ENCODE results near the gene ERC1. TPM values are rescaled to one million over a fixed set of nuclear protein-coding genes. Genes with fewer than 3 reads are reported as not detected.

The ERC1 gene
- total RNA-seq, 2 donors from 2014 or later: 26.9 to 41.9 TPM

DNA sequence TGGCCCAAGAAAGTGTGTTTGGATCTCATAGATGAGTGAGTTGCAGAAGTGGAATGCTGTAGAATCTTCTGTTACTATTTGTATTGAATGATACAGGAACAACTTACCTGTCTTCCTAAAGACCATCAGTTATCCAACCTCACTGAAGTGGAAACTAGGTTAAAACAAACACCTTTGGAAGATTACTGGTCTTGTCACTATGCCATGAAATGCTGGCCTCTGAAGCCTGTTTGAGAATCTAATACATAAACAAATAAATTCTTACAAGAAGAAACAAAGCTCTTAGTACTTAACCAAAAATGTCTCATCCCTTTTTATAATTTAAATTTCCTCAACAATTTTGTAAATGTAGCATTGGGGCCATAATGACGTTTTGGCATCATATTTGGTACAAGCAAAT lies 448.2 kb downstream of the ERC1 start:
- Histone ChIP-seq H3K4me3 (no peak overlapping the region), H3K36me3 (no peaks in the 10 kb centered on the region), H3K27ac (no peak overlapping the region), H3K27me3 (no peaks in the 10 kb centered on the region), H3K9me3 (no peaks in the 10 kb centered on the region), H3K4me1 (peaks cover 4% of the 10 kb centered on the region), H3K9ac (ENCODE audit: low read depth in 2 of 2, low read length in 2 of 2) (no peak overlapping the region)
- TF ChIP-seq, protein P1, sequence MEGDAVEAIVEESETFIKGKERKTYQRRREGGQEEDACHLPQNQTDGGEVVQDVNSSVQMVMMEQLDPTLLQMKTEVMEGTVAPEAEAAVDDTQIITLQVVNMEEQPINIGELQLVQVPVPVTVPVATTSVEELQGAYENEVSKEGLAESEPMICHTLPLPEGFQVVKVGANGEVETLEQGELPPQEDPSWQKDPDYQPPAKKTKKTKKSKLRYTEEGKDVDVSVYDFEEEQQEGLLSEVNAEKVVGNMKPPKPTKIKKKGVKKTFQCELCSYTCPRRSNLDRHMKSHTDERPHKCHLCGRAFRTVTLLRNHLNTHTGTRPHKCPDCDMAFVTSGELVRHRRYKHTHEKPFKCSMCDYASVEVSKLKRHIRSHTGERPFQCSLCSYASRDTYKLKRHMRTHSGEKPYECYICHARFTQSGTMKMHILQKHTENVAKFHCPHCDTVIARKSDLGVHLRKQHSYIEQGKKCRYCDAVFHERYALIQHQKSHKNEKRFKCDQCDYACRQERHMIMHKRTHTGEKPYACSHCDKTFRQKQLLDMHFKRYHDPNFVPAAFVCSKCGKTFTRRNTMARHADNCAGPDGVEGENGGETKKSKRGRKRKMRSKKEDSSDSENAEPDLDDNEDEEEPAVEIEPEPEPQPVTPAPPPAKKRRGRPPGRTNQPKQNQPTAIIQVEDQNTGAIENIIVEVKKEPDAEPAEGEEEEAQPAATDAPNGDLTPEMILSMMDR (IDR thresholded peaks at IDR 0.05): no peak
- intact Hi-C loops (cut with DNase I): no loop called here
- DNase-seq: no peak

DNA sequence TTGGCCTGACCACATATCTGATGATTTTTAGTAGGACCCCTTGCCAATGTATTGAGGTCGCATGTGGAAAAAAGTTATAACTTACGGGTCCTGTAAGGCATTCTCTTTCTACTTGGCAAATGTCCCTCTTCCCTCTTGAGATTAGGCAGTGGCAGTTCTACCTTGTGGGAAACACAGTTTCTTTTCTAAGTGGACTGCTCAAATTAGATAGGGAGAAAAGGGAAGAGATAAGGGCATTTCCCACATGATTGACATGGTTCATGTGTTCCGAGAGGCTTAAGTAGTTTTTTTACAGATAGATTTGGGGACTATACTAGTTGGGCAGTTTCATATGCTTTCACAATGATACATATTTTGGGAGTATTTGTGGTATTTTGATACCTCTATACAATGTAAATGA lies 448.7 kb downstream of the ERC1 start:
- Histone ChIP-seq H3K9ac (ENCODE audit: low read depth in 2 of 2, low read length in 2 of 2) (no peak overlapping the region), H3K36me3 (no peaks in the 10 kb centered on the region), H3K4me3 (no peak overlapping the region), H3K4me1 (peaks cover 4% of the 10 kb centered on the region), H3K27me3 (no peaks in the 10 kb centered on the region), H3K9me3 (no peaks in the 10 kb centered on the region), H3K27ac (no peak overlapping the region)
- DNase-seq: no peak
- TF ChIP-seq, protein P1 (IDR thresholded peaks at IDR 0.05): no peak
- intact Hi-C loops (cut with DNase I): no loop called here

DNA sequence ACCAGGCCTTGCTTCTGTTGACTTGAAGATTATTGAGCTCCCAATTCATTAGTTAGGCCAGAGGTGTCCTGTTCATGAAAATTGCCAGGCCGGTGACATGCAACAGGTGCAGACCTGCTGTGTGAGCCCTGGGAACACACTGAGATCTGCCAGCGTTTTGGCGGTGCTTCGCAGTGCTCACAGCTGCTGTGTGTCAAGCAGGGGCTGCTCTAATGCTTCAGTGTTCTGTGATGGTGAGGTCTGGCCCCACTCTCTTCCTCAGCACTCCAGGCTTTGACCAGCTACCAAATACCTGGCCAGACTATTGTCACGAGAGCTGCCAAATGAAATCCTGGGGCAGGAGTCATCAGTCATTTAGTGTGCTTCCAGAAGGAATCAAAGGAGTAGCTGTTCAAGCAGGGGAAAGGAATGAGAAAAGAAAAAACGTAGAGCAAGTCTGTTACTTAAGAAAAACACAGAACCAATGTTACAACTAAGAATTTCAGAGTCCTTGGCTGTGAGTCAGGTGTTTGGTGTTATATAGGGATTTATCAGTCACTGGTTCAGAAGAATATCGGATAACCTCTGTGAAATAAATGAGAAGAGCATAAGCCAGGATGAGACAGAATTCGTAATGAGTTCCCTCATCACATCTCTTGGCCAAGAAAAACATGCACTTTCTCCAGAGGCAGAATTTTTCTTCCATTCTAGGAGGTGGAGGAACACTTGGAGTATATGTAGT lies 452.6 kb downstream of the ERC1 start:
- H3K27me3 ChIP-seq: no peaks in the 10 kb centered on the region
- no peak overlapping the region for H3K27ac ChIP-seq
- no peak overlapping the region for H3K4me3 ChIP-seq
- no peaks in the 10 kb centered on the region for H3K9me3 ChIP-seq
- intact Hi-C loops (cut with DNase I): no loop called here
- no peak for DNase-seq
- H3K4me1 ChIP-seq: no peaks in the 10 kb centered on the region
- TF ChIP-seq, protein P1 (IDR thresholded peaks at IDR 0.05): no peak
- no peak overlapping the region for H3K9ac ChIP-seq (ENCODE audit: low read depth in 2 of 2, low read length in 2 of 2)
- H3K36me3 ChIP-seq: no peaks in the 10 kb centered on the region

DNA sequence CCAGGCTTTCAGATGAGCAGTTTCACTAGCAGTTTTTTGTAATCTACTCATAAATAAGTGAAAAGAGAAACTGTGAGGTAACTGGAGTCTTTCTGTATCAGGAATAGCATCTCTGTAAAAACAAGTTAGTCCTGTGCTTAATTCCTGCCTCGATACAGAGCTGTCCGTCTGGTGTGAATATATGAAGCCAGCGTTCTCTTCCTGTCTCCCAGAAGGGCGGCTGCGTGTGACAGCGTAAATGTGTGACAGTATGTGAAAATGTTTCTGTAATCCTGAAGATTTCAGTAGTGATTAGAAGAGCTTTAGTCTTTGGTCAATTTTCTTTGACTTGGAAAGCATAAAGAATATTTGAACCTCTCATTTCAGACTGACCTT lies 453.1 kb downstream of the ERC1 start:
- no peak overlapping the region for H3K27ac ChIP-seq
- no peak overlapping the region for H3K9ac ChIP-seq (ENCODE audit: low read depth in 2 of 2, low read length in 2 of 2)
- intact Hi-C loops (cut with DNase I): no loop called here
- TF ChIP-seq, protein P1 (IDR thresholded peaks at IDR 0.05): no peak
- H3K27me3 ChIP-seq: no peaks in the 10 kb centered on the region
- H3K4me3 ChIP-seq: no peak overlapping the region
- DNase-seq: no peak
- H3K4me1 ChIP-seq: no peaks in the 10 kb centered on the region
- H3K9me3 ChIP-seq: no peaks in the 10 kb centered on the region
- no peaks in the 10 kb centered on the region for H3K36me3 ChIP-seq

DNA sequence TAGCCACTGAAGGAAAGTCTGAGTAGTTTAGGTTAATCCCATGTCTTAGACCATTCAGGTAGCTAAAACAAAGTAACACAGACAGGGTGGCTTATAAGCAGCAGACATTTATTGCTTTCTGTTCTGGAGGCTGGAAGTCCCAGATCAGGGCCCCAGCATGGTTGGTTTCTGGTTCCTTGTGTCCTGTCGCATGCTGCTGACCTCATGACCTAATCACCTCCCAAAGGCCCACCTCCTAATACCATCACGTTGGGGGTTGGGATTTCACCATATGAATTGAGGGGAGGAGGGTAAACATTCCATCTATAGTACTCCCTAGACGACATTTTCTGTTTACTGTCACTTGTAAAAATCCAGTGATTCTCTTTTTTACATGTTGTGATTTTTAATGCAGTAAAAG lies 454.8 kb downstream of the ERC1 start:
- no peaks in the 10 kb centered on the region for H3K4me1 ChIP-seq
- intact Hi-C loops (cut with DNase I): no loop called here
- no peaks in the 10 kb centered on the region for H3K36me3 ChIP-seq
- H3K4me3 ChIP-seq: no peak overlapping the region
- H3K9me3 ChIP-seq: no peaks in the 10 kb centered on the region
- H3K9ac ChIP-seq (ENCODE audit: low read depth in 2 of 2, low read length in 2 of 2): no peak overlapping the region
- no peak for DNase-seq
- no peak overlapping the region for H3K27ac ChIP-seq
- TF ChIP-seq, protein P1 (IDR thresholded peaks at IDR 0.05): no peak
- no peaks in the 10 kb centered on the region for H3K27me3 ChIP-seq

Data from colonic mucosa (tissue), 4 donors.